NT2/D1 (cell line): ENCODE measurements around the gene NAA10.

Experiments used
- SUZ12 ChIP-seq: IDR thresholded peaks from 2 replicates; pipeline ENCODE4 v1.6.1; 2011; ENCODE audit not compliant: insufficient read length, insufficient read depth; ENCODE audit errors: extremely low read depth
- YY1 ChIP-seq: IDR thresholded peaks from 2 replicates; pipeline ENCODE4 v1.6.1; 2011; ENCODE audit not compliant: insufficient read length, insufficient read depth

DNA sequence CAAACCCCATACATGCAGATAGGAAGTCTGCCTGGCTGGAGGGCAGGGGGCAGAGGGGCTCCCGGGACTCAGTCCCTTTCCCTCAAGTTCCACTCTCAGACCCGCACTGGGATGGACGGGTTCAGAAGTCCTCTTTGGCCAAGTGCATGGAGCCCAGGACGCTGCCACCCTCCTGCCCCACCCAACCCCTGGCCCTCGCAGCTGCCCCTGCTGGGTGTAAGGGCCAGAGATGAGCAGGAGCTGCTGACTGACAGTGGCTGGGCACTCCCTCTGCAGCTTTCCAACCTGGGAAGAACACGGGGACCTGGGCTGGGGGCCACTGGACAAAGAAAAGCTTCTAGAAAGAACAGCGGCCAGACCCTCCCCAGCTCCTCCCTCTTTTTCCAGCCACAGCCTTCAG lies 52.3 kb downstream of the NAA10 start:
- TF ChIP-seq YY1: no peak
- no peak for TF ChIP-seq SUZ12
